HAP-1 (cell line): ENCODE measurements around the gene TBC1D26.
"Not testable (repeated sequence)": the region's sequence is repeated elsewhere in the genome, so short reads cannot be mapped to it uniquely, and the experiment has no call there.

Experiments used
- DNase-seq, 2 experiments: peaks; one replicate each; pipeline ENCODE4 v3.0.0-alpha.2; 2016 to 2020; ENCODE audit warnings: low spot score in 2 of 2
- H3K27me3 ChIP-seq: fragments of 250-450 bp; sonication (Bioruptor Pico); 2 replicates; pipeline ENCODE4 v1.5.1; 2020; ENCODE audit warnings: low read depth, mild to moderate bottlenecking, moderate library complexity
- H3K36me3 ChIP-seq: fragments of 250-450 bp; sonication (Bioruptor Pico); replicated peaks from 2 replicates; pipeline ENCODE4 v1.5.1; 2020; ENCODE audit warnings: mild to moderate bottlenecking
- H3K4me1 ChIP-seq: fragments of 250-450 bp; sonication (Bioruptor Pico); 2 replicates; pipeline ENCODE4 v1.5.1; 2020; ENCODE audit warnings: mild to moderate bottlenecking
- H3K4me3 ChIP-seq: fragments of 250-450 bp; sonication (Bioruptor Pico); 2 replicates; pipeline ENCODE4 v1.5.1; 2020; ENCODE audit warnings: mild to moderate bottlenecking, moderate library complexity
- H3K9me3 ChIP-seq: fragments of 250-450 bp; sonication (Bioruptor Pico); 2 replicates; pipeline ENCODE4 v1.5.1; 2020; ENCODE audit warnings: mild to moderate bottlenecking, moderate library complexity
- in situ Hi-C: fragments of 300-500 bp; cut with MboI; formaldehyde crosslinking; loops from 3 replicates; pipeline ENCODE4 v1.14.3; 2020; ENCODE audit warnings: low sequenced_read_pairs, inconsistent platforms, mixed read lengths

TBC1D26 gene

GRCh38 chr17:15731900-15732299 is at the start of gene TBC1D26:
Gene TBC1D26 (plus strand): TSS chr17:15732283. CDS start chr17:15735349, 3,066 bp downstream.
- in situ Hi-C loops, H3K36me3 ChIP-seq, H3K4me3 ChIP-seq: not testable (repeated sequence)

GRCh38 chr17:15683135-15683534 is 48.9 kb upstream of the TBC1D26 start:
- H3K4me3 ChIP-seq, H3K9me3 ChIP-seq, DNase-seq, H3K36me3 ChIP-seq, in situ Hi-C loops, H3K4me1 ChIP-seq, H3K27me3 ChIP-seq: not testable (repeated sequence)

More at GRCh38 chr17:15731900-15732299, at the start of gene TBC1D26:
- DNase-seq, H3K27me3 ChIP-seq, H3K9me3 ChIP-seq, H3K4me1 ChIP-seq: not testable (repeated sequence)

GRCh38 chr17:15683824-15684478 is 48.1 kb upstream of the TBC1D26 start, which contains the start of gene TRIM16:
Gene TRIM16 (minus strand): TSS chr17:15684311. CDS start chr17:15651609, 32,702 bp downstream.
- H3K9me3 ChIP-seq, in situ Hi-C loops: not testable (repeated sequence)
- DNase-seq: peak in 1 of 2 experiments; percentile 75

GRCh38 chr17:15687494-15687893 is 44.6 kb upstream of the TBC1D26 start:
- DNase-seq, H3K27me3 ChIP-seq, H3K4me1 ChIP-seq, H3K9me3 ChIP-seq, in situ Hi-C loops, H3K4me3 ChIP-seq, H3K36me3 ChIP-seq: not testable (repeated sequence)

More at GRCh38 chr17:15683824-15684478, 48.1 kb upstream of the TBC1D26 start, which contains the start of gene TRIM16:
- H3K36me3 ChIP-seq, H3K27me3 ChIP-seq, H3K4me1 ChIP-seq: not testable (repeated sequence)
- H3K4me3 ChIP-seq: peak within 1 kb of the TSS; percentile 43

- DNase-seq, H3K4me3 ChIP-seq, H3K9me3 ChIP-seq, H3K27me3 ChIP-seq, in situ Hi-C loops, H3K4me1 ChIP-seq, H3K36me3 ChIP-seq: not testable (repeated sequence)
These were observed 33.1 kb upstream of the TBC1D26 start for GRCh38 chr17:15698967-15699366.

- H3K9me3 ChIP-seq, in situ Hi-C loops, H3K36me3 ChIP-seq, H3K27me3 ChIP-seq, H3K4me1 ChIP-seq: not testable (repeated sequence)
- H3K4me3 ChIP-seq: peak within 1 kb of the TSS; percentile 44
- peak; percentile 100 for DNase-seq
These were observed 32.6 kb upstream of the TBC1D26 start, which contains the start of gene ZNF286A for GRCh38 chr17:15699413-15699924. Gene ZNF286A (plus strand): TSS chr17:15699752. CDS start chr17:15700330, 578 bp downstream.

GRCh38 chr17:15699937-15700336 is 32.1 kb upstream of the TBC1D26 start:
- in situ Hi-C loops, H3K9me3 ChIP-seq, DNase-seq: not testable (repeated sequence)

GRCh38 chr17:15704239-15704638 is 27.8 kb upstream of the TBC1D26 start:
- Histone ChIP-seq H3K36me3 (peaks cover 34% of the 10 kb centered on the region), H3K9me3 (peaks cover 17% of the 10 kb centered on the region)
- DNase-seq, in situ Hi-C loops, H3K4me1 ChIP-seq, H3K4me3 ChIP-seq, H3K27me3 ChIP-seq: not testable (repeated sequence)

More at GRCh38 chr17:15699937-15700336, 32.1 kb upstream of the TBC1D26 start:
- H3K4me1 ChIP-seq, H3K36me3 ChIP-seq, H3K27me3 ChIP-seq: not testable (repeated sequence)
- peak overlapping the region; percentile 44 for H3K4me3 ChIP-seq

GRCh38 chr17:15704813-15705212 is 27.3 kb upstream of the TBC1D26 start:
- DNase-seq, H3K27me3 ChIP-seq, H3K4me3 ChIP-seq, in situ Hi-C loops, H3K4me1 ChIP-seq: not testable (repeated sequence)
- Histone ChIP-seq H3K36me3 (peaks cover 37% of the 10 kb centered on the region), H3K9me3 (peaks cover 17% of the 10 kb centered on the region)

GRCh38 chr17:15708879-15709278 is 23.2 kb upstream of the TBC1D26 start:
- H3K4me1 ChIP-seq, H3K27me3 ChIP-seq, in situ Hi-C loops, H3K4me3 ChIP-seq, DNase-seq: not testable (repeated sequence)
- H3K9me3 ChIP-seq: peaks cover 17% of the 10 kb centered on the region
- H3K36me3 ChIP-seq: peaks cover 37% of the 10 kb centered on the region

GRCh38 chr17:15716601-15717563 is 15.2 kb upstream of the TBC1D26 start:
- DNase-seq, H3K36me3 ChIP-seq, H3K27me3 ChIP-seq, H3K4me1 ChIP-seq, H3K9me3 ChIP-seq, in situ Hi-C loops, H3K4me3 ChIP-seq: not testable (repeated sequence)

- H3K9me3 ChIP-seq, in situ Hi-C loops, H3K27me3 ChIP-seq, H3K36me3 ChIP-seq, DNase-seq, H3K4me1 ChIP-seq, H3K4me3 ChIP-seq: not testable (repeated sequence)
These were observed 1.5 kb upstream of the TBC1D26 start for GRCh38 chr17:15730535-15730934.

GRCh38 chr17:15733174-15733789 is 1.2 kb downstream of the TBC1D26 start:
- in situ Hi-C loops, DNase-seq, H3K9me3 ChIP-seq, H3K27me3 ChIP-seq, H3K4me3 ChIP-seq, H3K4me1 ChIP-seq, H3K36me3 ChIP-seq: not testable (repeated sequence)
